Lung (tissue), 12 donors: ENCODE results near the gene PRKCD. TPM values are rescaled to one million over a fixed set of nuclear protein-coding genes. Genes with fewer than 3 reads are reported as not detected.
A peak's percentile ranks its signal among the peaks of the same experiment; 100 is the strongest.

Source experiments
- ATAC-seq: fragments of 200-7000 bp; cut with Tn5 transposase; one replicate; pipeline ENCODE4 v1.9.1; 2020; ENCODE audit warnings: moderate number of reproducible peaks; ENCODE audit not compliant: insufficient read depth, low FRiP score
- DNase-seq, 3 donors: peaks; one replicate each; pipeline ENCODE4 v3.0.0-alpha.2; 2013 to 2017
- H3K27ac ChIP-seq, 2 donors: one replicate each; pipeline ENCODE4 v1.5.1; 2013; ENCODE audit warnings: mild to moderate bottlenecking in 2 of 2, moderate library complexity in 2 of 2, control low read depth in 1 of 2, inconsistent platforms in 1 of 2, low read depth in 1 of 2, low read length in 1 of 2
- H3K27me3 ChIP-seq, 3 donors: one replicate each; pipeline ENCODE4 v1.5.1; 2013; ENCODE audit warnings: low read length in 2 of 3; ENCODE audit not compliant: control insufficient read depth in 3 of 3, insufficient read depth in 3 of 3
- H3K36me3 ChIP-seq, 4 donors: one replicate each; pipeline ENCODE4 v1.5.1; 2013; ENCODE audit warnings: low read length in 4 of 4, mild to moderate bottlenecking in 1 of 4, moderate library complexity in 1 of 4; ENCODE audit not compliant: control insufficient read depth in 4 of 4, insufficient read depth in 4 of 4
- H3K4me1 ChIP-seq, 5 donors: one replicate each; pipeline ENCODE4 v1.5.1; 2013; ENCODE audit warnings: low read length in 5 of 5, mild to moderate bottlenecking in 2 of 5, moderate library complexity in 1 of 5; ENCODE audit not compliant: control insufficient read depth in 5 of 5, insufficient read depth in 5 of 5
- H3K4me3 ChIP-seq: one replicate; pipeline ENCODE4 v1.5.1; 2013; ENCODE audit warnings: mild to moderate bottlenecking, control low read depth, moderate library complexity
- H3K9ac ChIP-seq, 2 donors: one replicate each; pipeline ENCODE4 v1.5.1; 2013; ENCODE audit warnings: low read length in 2 of 2, control low read depth in 1 of 2; ENCODE audit not compliant: insufficient read depth in 1 of 2
- H3K9me3 ChIP-seq, 4 donors: one replicate each; pipeline ENCODE4 v1.5.1; 2013; ENCODE audit warnings: low read length in 3 of 4, mild to moderate bottlenecking in 1 of 4, moderate library complexity in 1 of 4; ENCODE audit not compliant: control insufficient read depth in 4 of 4, insufficient read depth in 3 of 4
- CTCF ChIP-seq: IDR thresholded peaks from 2 replicates; pipeline ENCODE4 v1.5.1; 2012; ENCODE audit warnings: mild to moderate bottlenecking; ENCODE audit errors: control extremely low read depth, extremely low read depth
- WGBS, 2 donors: extraction: QIAGEN DNeasy Blood & Tissue Kit; methylation state at CpG; one replicate each; pipeline ENCODE4 v1.1.7; 2013; 5-methylcytosine and 5-hydroxymethylcytosine counted together
- polyA plus RNA-seq, 2 donors: library from polyadenylated mRNA; stranded (reverse); fragments of 200-250 nt; gene quantifications; one replicate each; pipeline ENCODE4 v1.2.1, GENCODE V29; 2013
- total RNA-seq, 2 donors: library from RNA; depleted of rRNA in 1 of 2; stranded (reverse); fragments of >200 nt in 1 of 2; gene quantifications; one replicate each; pipeline ENCODE4 v1.2.1, GENCODE V29; 2014 to 2021
- donor health status: control.
- donor health status: control.
- donor health status: Bipolar disorder and iron deficiency.
- donor health status: healthy.
- donor health status: DM: yes; HTN: yes; CAD: no.

PRKCD gene
- total and polyA plus RNA-seq, 4 donors, result 34.9 to 85.2 (median 65.9) TPM

GRCh38 chr3:53219895-53220483, 59.0 kb downstream of the PRKCD start:
- peak; percentile 76 for TF ChIP-seq CTCF

GRCh38 chr3:53221345-53221744, 60.3 kb downstream of the PRKCD start:
- ATAC-seq, result no peak
- Histone ChIP-seq H3K4me3 (no peak overlapping the region), H3K27ac (no peak overlapping the region), H3K27me3 (no peaks in the 10 kb centered on the region), H3K9ac (no peak overlapping the region), H3K36me3 (peaks cover 7 to 33% (median 12%) of the 10 kb centered on the region in 4 donors), H3K9me3 (no peaks in the 10 kb centered on the region), H3K4me1 (no peaks in the 10 kb centered on the region)
- 85 to 89% methylated on average over 4 of the region's 4 CpGs for WGBS, 2 donors
- no peak for DNase-seq
- TF ChIP-seq CTCF, result no peak

More at GRCh38 chr3:53219895-53220483, 59.0 kb downstream of the PRKCD start:
- no peak overlapping the region for H3K4me3 ChIP-seq
- 47 to 50% methylated on average over 10 of the region's 10 CpGs for WGBS, 2 donors
- no peak overlapping the region for H3K9ac ChIP-seq
- DNase-seq (peak; percentile 71 to 84 (median 81)), ATAC-seq (peak; percentile 91)
- H3K27ac ChIP-seq, result no peak overlapping the region
- H3K27me3 ChIP-seq, result no peaks in the 10 kb centered on the region
- peaks cover 0 to 21% (median 4%) of the 10 kb centered on the region in 4 donors for H3K36me3 ChIP-seq
- H3K4me1 ChIP-seq, result no peaks in the 10 kb centered on the region
- no peaks in the 10 kb centered on the region for H3K9me3 ChIP-seq

- H3K4me1 ChIP-seq, result no peaks in the 10 kb centered on the region
- no peaks in the 10 kb centered on the region for H3K27me3 ChIP-seq
- H3K9me3 ChIP-seq, result no peaks in the 10 kb centered on the region
- no peak overlapping the region for H3K4me3 ChIP-seq
- DNase-seq (no peak), ATAC-seq (no peak)
- WGBS, 2 donors, result 86 to 90% methylated on average over 3 of the region's 3 CpGs
- H3K9ac ChIP-seq, result no peak overlapping the region
- H3K27ac ChIP-seq, result no peak overlapping the region
- no peak for TF ChIP-seq CTCF
- peaks cover 7 to 37% (median 14%) of the 10 kb centered on the region in 4 donors for H3K36me3 ChIP-seq
Observed at GRCh38 chr3:53221827-53222182, 60.8 kb downstream of the PRKCD start.
